Suprapubic skin (tissue), 4 donors: ENCODE measurements around the gene RALGPS2. TPM values are rescaled to one million over a fixed set of nuclear protein-coding genes. Genes with fewer than 3 reads are reported as not detected.
"Not testable (repeated sequence)": the region's sequence is repeated elsewhere in the genome, so short reads cannot be mapped to it uniquely, and the experiment has no call there.

ENCODE experiments used
- DNase-seq, 2 donors: peaks; one replicate each; pipeline ENCODE4 v3.0.0-alpha.2; 2019; ENCODE audit warnings: low spot score in 2 of 2
- H3K27ac ChIP-seq: fragments of 200-600 bp; sonication (generic); one replicate; pipeline ENCODE4 v1.5.1; 2019
- H3K27me3 ChIP-seq: fragments of 200-600 bp; sonication (generic); one replicate; pipeline ENCODE4 v1.5.1; 2019
- H3K36me3 ChIP-seq: fragments of 200-600 bp; sonication (generic); one replicate; pipeline ENCODE4 v1.5.1; 2019
- H3K4me1 ChIP-seq: fragments of 200-600 bp; sonication (generic); one replicate; pipeline ENCODE4 v1.5.1; 2019
- H3K4me3 ChIP-seq: fragments of 200-600 bp; sonication (generic); one replicate; pipeline ENCODE4 v1.5.1; 2019; ENCODE audit warnings: mild to moderate bottlenecking
- H3K9me3 ChIP-seq: fragments of 200-600 bp; sonication (generic); one replicate; pipeline ENCODE4 v1.5.1; 2019
- CTCF ChIP-seq, 2 donors: fragments of 200-600 bp in 1 of 2; fragments of 450-650 bp in 1 of 2; sonication (generic) in 1 of 2; IDR thresholded peaks; one replicate each; pipeline ENCODE4 v1.5.1; 2016 to 2019; ENCODE audit warnings: antibody characterized with exemption in 2 of 2, mild to moderate bottlenecking in 1 of 2, moderate library complexity in 1 of 2
- EP300 ChIP-seq: sonication (generic); formaldehyde crosslinking; IDR thresholded peaks from one replicate; pipeline ENCODE4 v1.6.1; 2017; ENCODE audit warnings: antibody characterized with exemption
- POLR2A ChIP-seq, 2 donors: fragments of 450-650 bp; IDR thresholded peaks; one replicate each; pipeline ENCODE4 v1.6.1; 2017; ENCODE audit warnings: antibody characterized with exemption in 2 of 2, mild to moderate bottlenecking in 2 of 2, moderate library complexity in 2 of 2
- POLR2AphosphoS5 ChIP-seq, 3 donors: sonication (generic); formaldehyde crosslinking; IDR thresholded peaks; one replicate each; pipeline ENCODE4 v1.6.1; 2017; ENCODE audit warnings: antibody characterized with exemption in 3 of 3
- WGBS: methylation state at CpG from one replicate; pipeline ENCODE4 v1.1.5; 2018; 5-methylcytosine and 5-hydroxymethylcytosine counted together
- total RNA-seq, 4 donors: library from RNA; depleted of rRNA; stranded (reverse); fragments of >200 nt; gene quantifications; one replicate each; pipeline ENCODE4 v1.1.0, GENCODE V29; 2016

Gene RALGPS2
- total RNA-seq, 4 donors from 2014 or later: 16.3 to 47.4 (median 27.8) TPM

GRCh38 chr1:178751046-178751445 is 26.0 kb downstream of the RALGPS2 start:
- 48% methylated on average over 4 of the region's 4 CpGs for WGBS
- H3K4me3 ChIP-seq: no peak overlapping the region
- no peak overlapping the region for H3K27ac ChIP-seq
- no peak for DNase-seq
- H3K4me1 ChIP-seq: no peaks in the 10 kb centered on the region
- TF ChIP-seq CTCF (IDR thresholded peaks at IDR 0.05) (no peak), POLR2AphosphoS5 (IDR thresholded peaks at IDR 0.05) (no peak), POLR2A (IDR thresholded peaks at IDR 0.05) (no peak), EP300 (no peak)
- no peaks in the 10 kb centered on the region for H3K9me3 ChIP-seq
- H3K36me3 ChIP-seq: no peaks in the 10 kb centered on the region
- H3K27me3 ChIP-seq: no peaks in the 10 kb centered on the region

GRCh38 chr1:178752891-178753290 is 27.8 kb downstream of the RALGPS2 start:
- no peaks in the 10 kb centered on the region for H3K9me3 ChIP-seq
- WGBS: 48% methylated on average over 2 of the region's 2 CpGs

GRCh38 chr1:178754655-178755256 is 29.7 kb downstream of the RALGPS2 start:
- H3K27ac ChIP-seq, H3K4me1 ChIP-seq, H3K36me3 ChIP-seq, H3K27me3 ChIP-seq, H3K4me3 ChIP-seq, DNase-seq, H3K9me3 ChIP-seq: not testable (repeated sequence)
- 97% methylated on average over 3 of the region's 3 CpGs for WGBS

More at GRCh38 chr1:178752891-178753290, 27.8 kb downstream of the RALGPS2 start:
- no peak overlapping the region for H3K4me3 ChIP-seq
- H3K27ac ChIP-seq: no peak overlapping the region
- TF ChIP-seq POLR2A (IDR thresholded peaks at IDR 0.05) (no peak), POLR2AphosphoS5 (IDR thresholded peaks at IDR 0.05) (no peak), EP300 (no peak), CTCF (IDR thresholded peaks at IDR 0.05) (no peak)
- H3K27me3 ChIP-seq: no peaks in the 10 kb centered on the region
- H3K36me3 ChIP-seq: no peaks in the 10 kb centered on the region
- DNase-seq: no peak
- no peaks in the 10 kb centered on the region for H3K4me1 ChIP-seq

- Histone ChIP-seq H3K9me3 (peaks cover 14% of the 10 kb centered on the region), H3K27ac (no peak overlapping the region), H3K4me3 (no peak overlapping the region), H3K36me3 (no peaks in the 10 kb centered on the region), H3K27me3 (no peaks in the 10 kb centered on the region), H3K4me1 (no peaks in the 10 kb centered on the region)
- TF ChIP-seq POLR2A (IDR thresholded peaks at IDR 0.05): no peak
- TF ChIP-seq POLR2AphosphoS5 (IDR thresholded peaks at IDR 0.05): no peak
- TF ChIP-seq CTCF (IDR thresholded peaks at IDR 0.05): peak in 1 of 2 donors; percentile 43
- no peak for TF ChIP-seq EP300
- DNase-seq: no peak
- 71% methylated on average over 4 of the region's 4 CpGs for WGBS
Measured at GRCh38 chr1:178768423-178768822, 43.4 kb downstream of the RALGPS2 start.

GRCh38 chr1:178772952-178773351 is 47.9 kb downstream of the RALGPS2 start:
- no peaks in the 10 kb centered on the region for H3K27me3 ChIP-seq
- no peak for DNase-seq
- H3K27ac ChIP-seq: no peak overlapping the region
- H3K4me1 ChIP-seq: no peaks in the 10 kb centered on the region
- 91% methylated on average over 5 of the region's 5 CpGs for WGBS
- no peaks in the 10 kb centered on the region for H3K36me3 ChIP-seq
- no peak for TF ChIP-seq CTCF (IDR thresholded peaks at IDR 0.05)
- no peak for TF ChIP-seq POLR2AphosphoS5 (IDR thresholded peaks at IDR 0.05)
- no peak for TF ChIP-seq EP300
- no peak for TF ChIP-seq POLR2A (IDR thresholded peaks at IDR 0.05)
- H3K9me3 ChIP-seq: no peaks in the 10 kb centered on the region
- H3K4me3 ChIP-seq: no peak overlapping the region

GRCh38 chr1:178774263-178774662 is 49.2 kb downstream of the RALGPS2 start:
- Histone ChIP-seq H3K27me3 (no peaks in the 10 kb centered on the region), H3K4me3 (no peak overlapping the region), H3K27ac (no peak overlapping the region), H3K4me1 (no peaks in the 10 kb centered on the region), H3K9me3 (no peaks in the 10 kb centered on the region), H3K36me3 (no peaks in the 10 kb centered on the region)
- DNase-seq: no peak
- no peak for TF ChIP-seq POLR2A (IDR thresholded peaks at IDR 0.05)
- peak in 1 of 2 donors; percentile 17 for TF ChIP-seq CTCF (IDR thresholded peaks at IDR 0.05)
